Heart right ventricle (tissue), 16 donors: ENCODE results near the gene NFIC. TPM values are rescaled to one million over a fixed set of nuclear protein-coding genes. Genes with fewer than 3 reads are reported as not detected.
A peak's percentile ranks its signal among the peaks of the same experiment; 100 is the strongest.

Experiments
- ATAC-seq, 8 donors: fragments of 200-7000 bp; cut with Tn5 transposase; one replicate each; pipeline ENCODE4 v1.9.1; 2020; ENCODE audit warnings: mild to moderate bottlenecking in 8 of 8, moderate library complexity in 8 of 8, moderate number of reproducible peaks in 1 of 8
- DNase-seq, 2 donors: peaks; one replicate each; pipeline ENCODE4 v3.0.0-alpha.2; 2020
- H3K27ac ChIP-seq, 10 donors: fragments of 200-600 bp; sonication (generic) in 2 of 10; one replicate each; pipeline versions ENCODE4 v1.5.0 to v1.8.0; 2020 to 2022; ENCODE audit warnings: mild to moderate bottlenecking in 3 of 10
- H3K27me3 ChIP-seq, 7 donors: fragments of 200-600 bp; one replicate each; pipeline ENCODE4 v1.8.0; 2021 to 2022; ENCODE audit warnings: mild to moderate bottlenecking in 2 of 7
- H3K36me3 ChIP-seq, 9 donors: fragments of 200-600 bp; sonication (generic) in 1 of 9; one replicate each; pipeline versions ENCODE4 v1.5.0 to v1.8.0; 2020 to 2022; ENCODE audit warnings: mild to moderate bottlenecking in 2 of 9
- H3K4me1 ChIP-seq, 9 donors: fragments of 200-600 bp; sonication (generic) in 1 of 9; one replicate each; pipeline versions ENCODE4 v1.5.0 to v1.8.0; 2020 to 2022; ENCODE audit warnings: mild to moderate bottlenecking in 4 of 9
- H3K4me3 ChIP-seq, 10 donors: fragments of 200-600 bp; sonication (generic) in 2 of 10; one replicate each; pipeline versions ENCODE4 v1.5.0 to v1.8.0; 2020 to 2022; ENCODE audit warnings: mild to moderate bottlenecking in 7 of 10, moderate library complexity in 2 of 10
- H3K9me3 ChIP-seq, 11 donors: fragments of 200-600 bp in 10 of 11; sonication (generic) in 2 of 11; one replicate each; pipeline versions ENCODE4 v1.5.0 to v1.8.0; 2013 to 2022; ENCODE audit warnings: mild to moderate bottlenecking in 2 of 11, control low read depth in 1 of 11, moderate library complexity in 1 of 11
- CTCF ChIP-seq, 9 donors: fragments of 200-600 bp; sonication (generic) in 2 of 9; IDR thresholded peaks; one replicate each; pipeline versions ENCODE4 v1.5.0 to v1.8.0; 2021 to 2022; ENCODE audit warnings: antibody characterized with exemption in 9 of 9, mild to moderate bottlenecking in 5 of 9, moderate library complexity in 1 of 9
- WGBS, 2 donors: extraction: QIAGEN DNeasy Blood & Tissue Kit; methylation state at CpG; one replicate each; pipeline ENCODE4 v1.1.7; 2013; ENCODE audit warnings: inconsistent platforms in 1 of 2; 5-methylcytosine and 5-hydroxymethylcytosine counted together
- intact Hi-C, 10 donors: fragments of 100-400 bp; cut with DNase I; formaldehyde crosslinking; loops; one replicate each; pipeline versions ENCODE4 v1.11.1 to v1.14.2; 2022
- polyA plus RNA-seq, 2 donors: library from polyadenylated mRNA; stranded (reverse); fragments of 200-250 nt; gene quantifications; one replicate each; pipeline ENCODE4 v1.2.3, GENCODE V29; 2013
- total RNA-seq, 10 donors: library from RNA; stranded (reverse); fragmentation: NEBNext Ultra II Directional in 3 of 10; extraction: Animal tissue kit (Norgen Biotek cat#: 25700) in 3 of 10; gene quantifications; one replicate each; pipeline versions ENCODE4 v1.2.1 to v1.2.4, GENCODE V29; 2021 to 2023
- donor health status: Arrhythmogenic right ventricular cardiomyopathy.
- donor health status: ischemic (EF 13 %, LVEDD 7.1; RV severe dilation, severe dysfunction).
- donor health status: healthy with polysubstance abuse.
- donor health status: DM: no; HTN: yes; CAD: no.
- donor health status: DM: no; HTN: no; CAD: no.
- donor health status: ischemic (EF 25% LVEDD 6.9; RV normal size, moderate dysfunction).
- donor health status: ischemic (EF 25% LVEDD 5.7; RV mildly dilated, moderate dysfunction).
- donor health status: healthy.
- donor health status: DM: yes; HTN: yes; CAD: no.
- donor health status: Ischemic cardiomyopathy.
- donor health status: ischemic (EF 35%, LVEDD 5.7; RV mildly dilated, moderate dysfunction).
- donor health status: nonischemic (EF 11% LVEDD 7.7; RV severe dilation, severe dysfunction).
- donor health status: DM: yes; HTN: yes; CAD: no.
- donor health status: PGD.
- donor health status: ischemic (EF 29% LVEDD 5.4; RV normal size, mild dysfunction).
- donor health status: nonischemic (EF 23%, LVEDD 6.1; RV moderate dilation, normal function).

NFIC gene
- total and polyA plus RNA-seq, 12 donors = 52.3 to 217 (median 157) TPM

DNA sequence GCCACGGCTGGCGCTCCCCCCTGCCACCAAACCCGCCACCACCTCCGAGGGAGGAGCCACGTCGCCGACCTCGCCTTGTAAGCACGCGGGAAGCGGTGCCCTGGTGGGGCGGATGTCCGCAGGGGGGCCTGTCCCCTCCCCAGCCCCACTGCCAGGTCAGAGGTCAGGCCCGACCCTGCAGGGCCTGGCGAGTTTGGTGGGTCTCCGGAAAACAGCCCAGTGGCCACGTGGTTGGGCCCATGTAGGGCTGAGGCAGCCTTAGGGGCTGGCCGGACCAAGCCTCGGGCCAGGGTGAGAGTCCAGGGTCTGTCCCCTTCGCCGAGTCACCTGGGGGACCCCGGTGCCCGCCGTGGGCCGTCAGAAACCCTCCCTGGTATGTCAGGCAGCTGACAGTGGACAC, 87.5 kb downstream of the NFIC start:
- Histone ChIP-seq H3K4me1 (peaks cover 21 to 39% (median 33%) of the 10 kb centered on the region in 9 donors), H3K4me3 (no peak overlapping the region), H3K36me3 (peaks cover 4 to 92% (median 54%) of the 10 kb centered on the region in 9 donors), H3K27ac (peak overlapping the region in 5 of 10 donors; percentile 22 to 47 (median 31)), H3K9me3 (no peaks in the 10 kb centered on the region), H3K27me3 (no peaks in the 10 kb centered on the region)
- 90 to 91% methylated on average over 25 of the region's 25 CpGs for WGBS, 2 donors
- TF ChIP-seq CTCF (IDR thresholded peaks at IDR 0.05) = no peak
- intact Hi-C loops = no loop called here
- no peak for DNase-seq
- ATAC-seq = no peak

DNA sequence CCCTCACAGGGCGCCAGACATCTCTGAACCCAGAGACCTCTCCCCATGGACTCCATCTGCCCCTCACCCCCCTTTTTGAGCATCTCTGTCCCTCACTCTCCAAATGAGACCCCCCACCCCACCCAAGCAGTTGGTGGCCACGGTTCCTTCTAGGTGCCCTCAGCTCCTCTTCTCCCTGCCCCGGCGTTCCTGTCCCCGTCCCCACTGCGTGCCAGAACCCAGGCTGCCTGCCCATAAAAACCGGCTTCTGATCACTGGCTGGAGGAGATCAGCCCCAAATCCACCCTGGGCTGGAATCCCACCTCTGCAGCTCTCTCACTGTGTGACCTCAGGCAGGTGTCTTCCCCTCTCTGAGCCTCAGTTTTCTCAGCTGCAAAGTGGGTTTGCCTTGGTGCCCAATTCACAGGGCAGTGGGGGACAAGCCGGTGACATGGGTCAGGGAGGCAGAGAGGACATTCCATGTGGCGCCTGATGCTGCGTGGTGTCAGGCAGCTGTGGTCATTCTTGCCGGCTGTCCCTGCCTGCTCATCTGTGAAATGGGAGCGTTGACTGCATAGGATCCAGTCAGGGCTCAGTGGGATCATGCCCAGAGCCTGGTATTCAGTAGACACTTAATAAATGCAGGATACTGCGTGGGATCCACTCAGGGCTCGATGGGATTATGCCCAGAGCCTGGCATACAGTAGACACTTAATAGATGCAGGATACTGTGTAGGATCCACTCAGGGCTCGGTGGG, 88.4 kb downstream of the NFIC start:
- no peak for DNase-seq
- TF ChIP-seq CTCF (IDR thresholded peaks at IDR 0.05) = no peak
- WGBS, 2 donors = 96% methylated on average over 15 of the region's 15 CpGs
- Histone ChIP-seq H3K4me3 (no peak overlapping the region), H3K9me3 (no peaks in the 10 kb centered on the region), H3K27me3 (no peaks in the 10 kb centered on the region), H3K36me3 (peaks cover 4 to 84% (median 48%) of the 10 kb centered on the region in 9 donors), H3K4me1 (peaks cover 30 to 49% (median 43%) of the 10 kb centered on the region in 9 donors), H3K27ac (no peak overlapping the region)
- no peak for ATAC-seq
- intact Hi-C loops = no loop called here

DNA sequence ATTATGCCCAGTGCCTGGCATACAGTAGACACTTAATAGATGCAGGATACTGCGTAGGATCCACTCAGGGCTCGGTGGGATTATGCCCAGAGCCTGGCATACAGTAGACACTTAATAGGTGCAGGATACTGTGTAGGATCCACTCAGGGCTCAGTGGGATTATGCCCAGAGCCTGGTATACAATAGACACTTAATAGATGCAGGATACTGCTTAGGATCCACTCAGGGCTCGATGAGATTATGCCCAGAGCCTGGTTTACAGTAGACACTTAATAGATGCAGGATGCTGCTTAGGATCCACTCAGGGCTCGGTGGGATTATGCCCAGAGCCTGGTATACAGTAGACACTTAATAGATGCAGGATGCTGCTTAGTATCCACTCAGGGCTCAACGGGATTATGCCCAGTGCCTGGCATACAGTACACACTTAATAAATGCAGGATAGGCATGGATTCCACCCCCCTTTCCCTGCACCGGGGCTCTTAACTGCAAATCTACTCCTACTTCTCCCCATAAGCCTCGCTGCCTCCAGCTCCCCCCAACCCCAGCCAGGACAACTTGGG, 89.1 kb downstream of the NFIC start:
- TF ChIP-seq CTCF (IDR thresholded peaks at IDR 0.05) = no peak
- no peak for ATAC-seq
- Histone ChIP-seq H3K9me3 (no peaks in the 10 kb centered on the region), H3K4me1 (peaks cover 34 to 54% (median 49%) of the 10 kb centered on the region in 9 donors), H3K4me3 (no peak overlapping the region), H3K27ac (no peak overlapping the region), H3K36me3 (peaks cover 4 to 84% (median 48%) of the 10 kb centered on the region in 9 donors), H3K27me3 (no peaks in the 10 kb centered on the region)
- intact Hi-C loops = no loop called here
- DNase-seq = no peak
- WGBS, 2 donors = 91 to 93% methylated on average over 7 of the region's 7 CpGs

- Histone ChIP-seq H3K9me3 (no peaks in the 10 kb centered on the region), H3K4me3 (no peak overlapping the region), H3K36me3 (peaks cover 4 to 84% (median 43%) of the 10 kb centered on the region in 9 donors), H3K27me3 (no peaks in the 10 kb centered on the region), H3K4me1 (peaks cover 33 to 53% (median 43%) of the 10 kb centered on the region in 9 donors), H3K27ac (peak overlapping the region in 3 of 10 donors; percentile 85 to 96 (median 87))
- intact Hi-C loops = no loop called here
- no peak for TF ChIP-seq CTCF (IDR thresholded peaks at IDR 0.05)
- ATAC-seq = no peak
- 88 to 89% methylated on average over 36 to 37 of the region's 37 CpGs for WGBS, 2 donors
- no peak for DNase-seq
Measured at GRCh38 chr19:3455960-3456601, 89.7 kb downstream of the NFIC start.
